Frontal cortex (tissue), 4 donors: ENCODE measurements around the gene ITGA2. TPM values are rescaled to one million over a fixed set of nuclear protein-coding genes. Genes with fewer than 3 reads are reported as not detected.

Experiments used
- DNase-seq, 2 donors: peaks; one replicate each; pipeline ENCODE4 v3.0.0; 2012; ENCODE audit warnings: low spot score in 2 of 2
- FAIRE-seq: peaks from 2 replicates; lab custom pipeline; 2012; peaks lifted over from hg19 to GRCh38; lab: Jason Lieb, UNC
- total RNA-seq: library from RNA; depleted of rRNA; stranded (reverse); fragments of >200 nt; gene quantifications from one replicate; pipeline ENCODE4 v1.2.3, GENCODE V29; 2014
- donor health status: control.
- donor health status: control.
- donor health status: control.

The ITGA2 gene
- total RNA-seq, 1 donor from 2014 or later: 2.0 TPM

GRCh38 chr5:53011233-53011632 is 22.1 kb downstream of the ITGA2 start:
- no peak for FAIRE-seq
- DNase-seq: no peak

- DNase-seq: no peak
- no peak for FAIRE-seq
These were observed 24.7 kb downstream of the ITGA2 start for GRCh38 chr5:53013857-53014256.

GRCh38 chr5:53017383-53017782 is 28.2 kb downstream of the ITGA2 start:
- no peak for FAIRE-seq

GRCh38 chr5:53017794-53018391 is 28.7 kb downstream of the ITGA2 start:
- FAIRE-seq (no peak), DNase-seq (no peak)

More at GRCh38 chr5:53017383-53017782, 28.2 kb downstream of the ITGA2 start:
- DNase-seq: no peak

GRCh38 chr5:53019320-53019719 is 30.2 kb downstream of the ITGA2 start:
- no peak for FAIRE-seq

GRCh38 chr5:53022930-53023511 is 33.9 kb downstream of the ITGA2 start:
- no peak for DNase-seq
- no peak for FAIRE-seq

More at GRCh38 chr5:53019320-53019719, 30.2 kb downstream of the ITGA2 start:
- DNase-seq: no peak

DNA sequence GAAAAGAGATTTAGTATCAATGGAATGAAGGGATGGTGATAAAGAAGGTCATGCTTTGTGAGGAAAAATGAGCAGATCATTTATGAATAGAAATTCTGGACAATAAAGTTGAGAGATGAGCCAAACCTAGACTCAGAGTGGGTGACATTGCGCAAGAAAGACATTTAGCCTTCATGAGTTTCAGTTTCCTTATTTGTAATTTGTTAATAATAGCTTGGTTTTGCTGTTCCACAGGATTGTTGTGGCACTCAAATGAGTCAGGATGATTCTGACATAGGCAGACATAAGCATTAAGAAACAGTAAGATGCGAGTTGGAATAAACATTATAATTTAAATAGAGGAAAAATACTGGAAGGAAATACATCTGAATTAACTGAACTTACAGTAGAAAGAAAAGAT is 34.8 kb downstream of the ITGA2 start:
- no peak for DNase-seq
- peak; percentile 66 for FAIRE-seq

- no peak for FAIRE-seq
These were observed 35.4 kb downstream of the ITGA2 start for GRCh38 chr5:53024535-53024934.

GRCh38 chr5:53025487-53025886 is 36.3 kb downstream of the ITGA2 start:
- DNase-seq (no peak), FAIRE-seq (no peak)

More at GRCh38 chr5:53024535-53024934, 35.4 kb downstream of the ITGA2 start:
- no peak for DNase-seq

GRCh38 chr5:53027913-53028312 is 38.8 kb downstream of the ITGA2 start:
- no peak for DNase-seq
- no peak for FAIRE-seq

DNA sequence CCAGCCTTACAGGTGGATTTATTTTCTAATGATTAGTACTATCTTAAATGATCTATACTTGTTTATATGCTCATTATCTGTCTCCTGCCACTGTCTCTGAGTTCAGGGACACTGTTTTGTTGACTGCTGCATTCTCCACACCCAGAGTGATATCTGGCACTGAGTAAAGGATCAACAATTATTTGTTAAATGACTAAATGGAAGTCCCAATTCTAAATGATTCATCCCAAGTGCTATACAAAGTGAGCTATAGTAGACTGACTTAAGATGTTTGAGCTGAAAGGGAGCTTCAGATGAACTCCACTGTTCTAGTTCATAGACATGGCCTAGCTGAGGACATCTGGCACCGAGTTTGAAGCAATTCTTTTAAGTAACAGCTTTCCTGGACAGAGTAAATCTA is 40.5 kb downstream of the ITGA2 start:
- DNase-seq (no peak), FAIRE-seq (no peak)

DNA sequence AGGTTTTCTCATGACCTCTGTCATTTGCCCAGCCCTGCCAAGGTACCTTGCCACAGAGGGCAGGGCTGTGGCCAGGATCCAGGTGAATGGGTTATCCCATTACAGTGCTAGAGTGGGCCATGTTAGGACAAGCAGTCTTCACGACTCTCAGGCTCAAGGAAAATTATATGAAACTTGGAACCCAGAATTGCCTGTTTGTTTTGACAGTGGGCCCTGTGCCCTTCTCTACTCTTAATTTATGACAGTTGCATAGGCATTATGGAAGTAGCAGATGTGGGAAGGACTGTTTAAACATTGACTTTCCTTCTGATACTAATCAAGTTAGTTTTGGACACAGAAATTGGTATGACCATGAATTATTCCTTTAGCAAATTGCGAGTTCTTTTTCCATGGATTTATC is 41.7 kb downstream of the ITGA2 start:
- FAIRE-seq (no peak), DNase-seq (no peak)

DNA sequence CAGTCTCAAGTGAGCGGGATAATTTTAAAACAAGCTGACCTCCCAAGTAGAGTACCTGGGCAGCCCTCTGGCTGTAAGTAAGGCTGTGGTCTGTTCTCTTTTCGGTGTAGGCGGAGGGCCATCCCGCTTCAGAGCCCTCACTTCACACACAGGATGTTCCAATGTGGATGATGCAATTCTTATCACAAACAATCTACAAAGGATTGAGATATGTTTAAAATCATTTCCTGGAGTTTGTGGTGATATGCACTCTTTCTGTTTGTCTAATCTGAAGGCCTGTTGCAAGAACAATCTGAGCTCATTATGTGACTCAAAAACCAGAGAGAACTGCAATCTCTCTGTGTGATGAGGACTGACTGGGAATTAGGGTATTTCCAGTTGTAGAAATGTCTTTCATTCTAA is 42.5 kb downstream of the ITGA2 start:
- DNase-seq (no peak), FAIRE-seq (no peak)

DNA sequence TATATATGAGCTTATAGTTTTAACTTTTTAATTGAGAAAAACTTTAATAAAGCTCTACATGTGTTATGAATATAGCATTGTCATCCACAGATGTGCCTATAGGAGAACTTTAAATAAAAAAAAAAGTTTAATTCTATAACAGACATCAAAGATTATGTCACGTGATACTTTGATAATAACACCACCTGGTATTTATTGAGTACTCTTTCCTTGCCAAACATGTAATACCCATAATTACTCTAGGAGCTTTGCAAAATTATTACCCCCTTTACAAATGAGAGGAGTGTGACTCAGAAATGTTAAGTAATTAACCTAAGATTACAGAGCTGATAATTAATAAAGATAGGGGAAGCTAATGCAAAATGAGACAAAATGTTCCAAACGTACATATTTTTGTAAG is 43.0 kb downstream of the ITGA2 start:
- DNase-seq (no peak), FAIRE-seq (no peak)

DNA sequence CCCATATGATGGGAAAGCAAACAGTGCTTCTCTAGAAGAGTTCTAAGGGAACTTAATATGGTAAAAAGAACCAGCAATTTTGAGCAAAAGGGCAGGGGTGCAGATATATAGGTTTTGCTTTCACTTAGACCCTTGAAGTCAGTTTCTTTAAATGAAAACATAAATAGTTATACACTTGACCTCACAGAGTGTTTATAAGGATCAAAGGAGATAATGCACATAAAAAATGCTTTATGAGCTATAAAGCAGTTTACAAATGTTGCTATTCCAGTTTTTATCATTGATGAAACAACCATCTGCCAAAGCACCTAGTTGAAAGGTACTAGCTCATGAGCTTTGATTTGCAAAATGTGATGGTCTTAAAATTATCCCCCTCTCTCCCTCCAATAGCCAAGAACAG is 45.7 kb downstream of the ITGA2 start:
- DNase-seq: no peak
- FAIRE-seq: no peak

DNA sequence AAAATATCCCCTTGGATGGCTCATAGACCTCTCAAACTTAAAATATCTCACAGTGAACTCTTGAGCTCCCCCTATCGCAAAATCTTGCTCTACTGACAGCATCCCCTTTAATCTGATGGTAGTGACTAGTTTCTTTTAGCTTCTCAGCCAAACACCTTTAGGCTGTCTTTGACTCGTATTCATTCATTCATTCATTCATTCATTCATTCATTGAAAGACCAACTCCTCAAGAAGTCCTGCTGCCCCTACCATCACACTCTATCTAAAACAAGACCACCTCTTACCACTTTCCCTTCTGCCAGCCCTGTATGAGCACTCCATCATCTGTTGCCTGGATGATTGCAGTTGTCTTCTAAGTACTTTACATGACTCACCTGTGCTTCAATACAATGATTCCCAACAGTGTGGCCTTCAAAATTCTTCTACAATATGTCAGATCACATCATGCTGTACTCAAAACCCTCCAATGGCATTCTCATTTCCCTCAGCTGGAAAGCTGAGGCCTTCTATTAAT is 46.8 kb downstream of the ITGA2 start:
- DNase-seq (no peak), FAIRE-seq (no peak)

GRCh38 chr5:53037141-53037859 is 48.1 kb downstream of the ITGA2 start:
- DNase-seq: no peak
- FAIRE-seq: no peak

- FAIRE-seq: no peak
These were observed 49.2 kb downstream of the ITGA2 start for GRCh38 chr5:53038196-53038847.

DNA sequence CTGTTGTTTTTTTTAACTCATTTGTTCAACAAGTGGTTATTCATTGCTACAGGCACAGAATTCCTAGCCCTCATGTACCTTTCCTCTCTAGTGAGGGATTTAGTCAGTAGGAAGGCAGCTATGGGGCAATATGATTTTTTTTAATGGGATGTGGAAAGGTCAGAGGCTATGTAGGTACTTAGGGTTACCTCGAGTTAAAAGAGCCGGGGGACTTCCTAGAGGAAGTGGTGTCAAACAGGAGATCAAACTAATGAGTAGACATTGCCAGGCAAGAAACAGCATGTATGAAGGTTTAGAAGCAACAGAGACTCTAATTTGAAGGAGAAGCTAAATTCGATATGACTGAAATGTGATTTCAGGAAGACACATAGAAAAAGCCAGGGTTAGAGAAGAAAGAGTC is 50.7 kb downstream of the ITGA2 start:
- DNase-seq (no peak), FAIRE-seq (no peak)

More at GRCh38 chr5:53038196-53038847, 49.2 kb downstream of the ITGA2 start:
- DNase-seq: no peak

GRCh38 chr5:53041071-53041692 is 52.0 kb downstream of the ITGA2 start:
- DNase-seq: no peak
- no peak for FAIRE-seq
